Left lung (tissue), 10 donors: Measurements from ENCODE around the gene CCSER2. TPM values are rescaled to one million over a fixed set of nuclear protein-coding genes. Genes with fewer than 3 reads are reported as not detected.

ENCODE experiments used
- ATAC-seq: fragments of 200-7000 bp; cut with Tn5 transposase; one replicate; pipeline ENCODE4 v1.9.1; 2020; ENCODE audit warnings: moderate library complexity
- DNase-seq, 4 donors: peaks; one replicate each; pipeline ENCODE4 v3.0.0-alpha.2; 2013 to 2020
- H3K27ac ChIP-seq, 2 donors: fragments of 200-600 bp; sonication (generic) in 1 of 2; one replicate each; pipeline versions ENCODE4 v1.5.0 to v1.8.0; 2020 to 2021
- H3K27me3 ChIP-seq, 2 donors: fragments of 200-600 bp; sonication (generic) in 1 of 2; one replicate each; pipeline versions ENCODE4 v1.5.0 to v1.8.0; 2020 to 2021
- H3K36me3 ChIP-seq, 2 donors: fragments of 200-600 bp; sonication (generic) in 1 of 2; one replicate each; pipeline versions ENCODE4 v1.5.0 to v1.8.0; 2020 to 2021
- H3K4me1 ChIP-seq, 2 donors: fragments of 200-600 bp; one replicate each; pipeline ENCODE4 v1.8.0; 2021
- H3K4me3 ChIP-seq, 2 donors: fragments of 200-600 bp; sonication (generic) in 1 of 2; one replicate each; pipeline versions ENCODE4 v1.5.0 to v1.8.0; 2020 to 2021; ENCODE audit warnings: mild to moderate bottlenecking in 1 of 2
- H3K9me3 ChIP-seq, 2 donors: fragments of 200-600 bp; sonication (generic) in 1 of 2; one replicate each; pipeline versions ENCODE4 v1.5.0 to v1.8.0; 2020 to 2021
- CTCF ChIP-seq, 2 donors: fragments of 200-600 bp; sonication (generic) in 1 of 2; IDR thresholded peaks; one replicate each; pipeline versions ENCODE4 v1.5.0 to v1.8.0; 2021; ENCODE audit warnings: antibody characterized with exemption in 2 of 2
- intact Hi-C, 2 donors: fragments of 100-400 bp; cut with DNase I; formaldehyde crosslinking; loops; one replicate each; pipeline versions ENCODE4 v1.11.2 to v1.14.2; 2022
- polyA plus RNA-seq, 6 donors: library from polyadenylated mRNA; unstranded; fragments of 120-200 nt; gene quantifications; one replicate each; pipeline ENCODE4 v1.2.1, GENCODE V29; 2013; ENCODE audit not compliant: insufficient read length in 6 of 6
- total RNA-seq, 2 donors: library from RNA; stranded (reverse); fragmentation: NEBNext Ultra II Directional; extraction: Animal tissue kit (Norgen Biotek cat#: 25700); gene quantifications; one replicate each; pipeline ENCODE4 v1.2.1, GENCODE V29; 2021
- donor health status: DM: no; HTN: yes; CAD: no.
- donor health status: DM: no; HTN: no; CAD: no.

Gene CCSER2
- total and polyA plus RNA-seq, 8 donors: 32.7 to 65.5 (median 37.9) TPM

GRCh38 chr10:84499846-84500245 lies 171.5 kb downstream of the CCSER2 start:
- Histone ChIP-seq H3K4me1 (peaks cover 0 to 5% of the 10 kb centered on the region in 2 donors), H3K4me3 (no peak overlapping the region), H3K36me3 (no peaks in the 10 kb centered on the region), H3K9me3 (no peaks in the 10 kb centered on the region), H3K27ac (no peak overlapping the region), H3K27me3 (no peaks in the 10 kb centered on the region)
- intact Hi-C loops: no loop called here
- ATAC-seq (peak; percentile 16), DNase-seq (no peak)
- no peak for TF ChIP-seq CTCF (IDR thresholded peaks at IDR 0.05)

- no peak for ATAC-seq
- Histone ChIP-seq H3K36me3 (peaks cover 0 to 19% of the 10 kb centered on the region in 2 donors), H3K9me3 (no peaks in the 10 kb centered on the region), H3K4me1 (no peaks in the 10 kb centered on the region), H3K27ac (no peak overlapping the region), H3K27me3 (no peaks in the 10 kb centered on the region), H3K4me3 (no peak overlapping the region)
- DNase-seq: no peak
- TF ChIP-seq CTCF (IDR thresholded peaks at IDR 0.05): no peak
- intact Hi-C loops: no loop called here
These were observed 181.7 kb downstream of the CCSER2 start for GRCh38 chr10:84510121-84510520.

- no peak for DNase-seq
- no peak for ATAC-seq
- no peaks in the 10 kb centered on the region for H3K27me3 ChIP-seq
- intact Hi-C loops: no loop called here
- H3K9me3 ChIP-seq: no peaks in the 10 kb centered on the region
- H3K4me3 ChIP-seq: no peak overlapping the region
- TF ChIP-seq CTCF (IDR thresholded peaks at IDR 0.05): no peak
- no peaks in the 10 kb centered on the region for H3K4me1 ChIP-seq
- H3K36me3 ChIP-seq: peaks cover 0 to 26% of the 10 kb centered on the region in 2 donors
- H3K27ac ChIP-seq: no peak overlapping the region
These were observed 182.7 kb downstream of the CCSER2 start for GRCh38 chr10:84511106-84511505.

- no peak for TF ChIP-seq CTCF (IDR thresholded peaks at IDR 0.05)
- intact Hi-C loops: no loop called here
- peaks cover 0 to 26% of the 10 kb centered on the region in 2 donors for H3K36me3 ChIP-seq
- H3K4me1 ChIP-seq: no peaks in the 10 kb centered on the region
- ATAC-seq (no peak), DNase-seq (peak in 2 of 4 donors; percentile 40 to 44)
- no peaks in the 10 kb centered on the region for H3K9me3 ChIP-seq
- no peaks in the 10 kb centered on the region for H3K27me3 ChIP-seq
- no peak overlapping the region for H3K4me3 ChIP-seq
- H3K27ac ChIP-seq: no peak overlapping the region
These were observed 183.4 kb downstream of the CCSER2 start for GRCh38 chr10:84511709-84512285.

- Histone ChIP-seq H3K27me3 (no peaks in the 10 kb centered on the region), H3K9me3 (no peaks in the 10 kb centered on the region), H3K4me1 (no peaks in the 10 kb centered on the region), H3K4me3 (no peak overlapping the region), H3K36me3 (peaks cover 0 to 26% of the 10 kb centered on the region in 2 donors), H3K27ac (no peak overlapping the region)
- DNase-seq: no peak
- TF ChIP-seq CTCF (IDR thresholded peaks at IDR 0.05): no peak
- intact Hi-C loops: no loop called here
- ATAC-seq: no peak
These were observed 189.2 kb downstream of the CCSER2 start for GRCh38 chr10:84517554-84517953.
